Hematopoietic multipotent progenitor cell treated with erythropoietin and hydrocortisone succinate and interleukin-3 and kit ligand, for 15 days (in vitro differentiated cells): ENCODE data around the gene NHP2.
A peak's percentile ranks its signal among the peaks of the same experiment; 100 is the strongest.

ENCODE experiments used
- DNase-seq: peaks from one replicate; pipeline ENCODE4 v3.0.0-alpha.2; 2015; ENCODE audit warnings: low spot score

NHP2 gene

GRCh38 chr5:178174456-178174855, 20.8 kb upstream of the NHP2 start:
- no peak for DNase-seq

GRCh38 chr5:178170455-178170854, 16.8 kb upstream of the NHP2 start:
- no peak for DNase-seq

GRCh38 chr5:178165581-178165980, 11.9 kb upstream of the NHP2 start:
- DNase-seq = no peak

- peak; percentile 84 for DNase-seq
Observed at GRCh38 chr5:178163772-178164735, 10.4 kb upstream of the NHP2 start.

GRCh38 chr5:178162481-178162880, 8.8 kb upstream of the NHP2 start:
- DNase-seq = no peak

- no peak for DNase-seq
Observed at GRCh38 chr5:178160176-178160575, 6.5 kb upstream of the NHP2 start.

GRCh38 chr5:178155065-178155464, 1.4 kb upstream of the NHP2 start:
- no peak for DNase-seq

GRCh38 chr5:178152491-178153444, 917 bp downstream of the NHP2 start:
- no peak for DNase-seq

- DNase-seq = no peak
Observed at GRCh38 chr5:178150977-178151734, 2.5 kb downstream of the NHP2 start.

- DNase-seq = no peak
Observed at GRCh38 chr5:178149199-178149932, 4.3 kb downstream of the NHP2 start.

GRCh38 chr5:178147406-178147805, 6.3 kb downstream of the NHP2 start:
- DNase-seq = no peak

GRCh38 chr5:178145965-178146820, 7.5 kb downstream of the NHP2 start:
- DNase-seq = peak; percentile 61

GRCh38 chr5:178143901-178144300, 9.8 kb downstream of the NHP2 start:
- no peak for DNase-seq

- no peak for DNase-seq
Observed at GRCh38 chr5:178143246-178143645, 10.4 kb downstream of the NHP2 start.

- no peak for DNase-seq
Observed at GRCh38 chr5:178142642-178143041, 11.0 kb downstream of the NHP2 start.

- DNase-seq = no peak
Observed at GRCh38 chr5:178141550-178141949, 12.1 kb downstream of the NHP2 start.

GRCh38 chr5:178137991-178138390, 15.7 kb downstream of the NHP2 start:
- no peak for DNase-seq

GRCh38 chr5:178136990-178137389, 16.7 kb downstream of the NHP2 start:
- no peak for DNase-seq

GRCh38 chr5:178131446-178131996, 22.2 kb downstream of the NHP2 start:
- DNase-seq = no peak
